H1 (cell line): Measurements from ENCODE around the gene SFXN4. TPM values are rescaled to one million over a fixed set of nuclear protein-coding genes. Genes with fewer than 3 reads are reported as not detected.

ENCODE experiments used
- CTCF ChIA-PET: fragments of 300-600 bp; sonication (Branson Sonifier 250); formaldehyde crosslinking; loops from one replicate; lab custom pipeline; 2021; ENCODE audit not compliant: partially characterized antibody; lab: Charles Lee
- POLR2A ChIA-PET: fragments of 300-600 bp; sonication (Branson Sonifier 250); formaldehyde crosslinking; loops from one replicate; lab custom pipeline; 2021; ENCODE audit warnings: inconsistent platforms; ENCODE audit not compliant: partially characterized antibody; lab: Charles Lee
- DNase-seq, 2 experiments: peaks; one replicate each; pipeline versions ENCODE4 v3.0.0 to v3.0.0-alpha.2; 2010 to 2022; ENCODE audit warnings: low spot score in 2 of 2, low read depth in 1 of 2, mixed read lengths in 1 of 2
- FAIRE-seq: peaks from 2 replicates; lab custom pipeline; 2011; peaks lifted over from hg19 to GRCh38; lab: Jason Lieb, UNC
- H2AFZ ChIP-seq: 2 replicates; pipeline ENCODE4 v1.8.1; 2012; ENCODE audit warnings: low read length, inconsistent platforms
- H2AK5ac ChIP-seq: 2 replicates; pipeline ENCODE4 v1.6.1; 2013; ENCODE audit warnings: low read depth, low read length
- H2BK120ac ChIP-seq: replicated peaks from 2 replicates; pipeline ENCODE3; 2013; ENCODE audit warnings: low read depth, low read length, inconsistent platforms
- H2BK12ac ChIP-seq: 2 replicates; pipeline ENCODE4 v1.6.1; 2013; ENCODE audit warnings: low read depth, low read length
- H2BK15ac ChIP-seq: 2 replicates; pipeline ENCODE4 v1.6.1; 2013; ENCODE audit warnings: low read length
- H2BK20ac ChIP-seq: 2 replicates; pipeline ENCODE4 v1.6.1; 2013; ENCODE audit warnings: low read length
- H2BK5ac ChIP-seq: 2 replicates; pipeline ENCODE4 v1.6.1; 2013; ENCODE audit warnings: low read depth, low read length
- H3K14ac ChIP-seq: 2 replicates; pipeline ENCODE4 v1.6.1; 2013; ENCODE audit warnings: inconsistent platforms; ENCODE audit not compliant: insufficient read length
- H3K18ac ChIP-seq: 2 replicates; pipeline ENCODE4 v1.6.1; 2013; ENCODE audit warnings: low read length; ENCODE audit errors: extremely low read depth
- H3K23ac ChIP-seq: 2 replicates; pipeline ENCODE4 v1.6.1; 2013; ENCODE audit warnings: inconsistent platforms; ENCODE audit not compliant: insufficient read length
- H3K23me2 ChIP-seq: 2 replicates; pipeline ENCODE4 v1.6.1; 2013; ENCODE audit warnings: low read depth, low read length
- H3K27ac ChIP-seq: 2 replicates; pipeline ENCODE4 v1.6.1; 2011; ENCODE audit warnings: low read depth, low read length, inconsistent platforms
- H3K27me3 ChIP-seq, 4 experiments: replicated peaks in 1 of 4; 1 replicate in 1 of 4; 2 replicates in 3 of 4; pipeline versions ENCODE4 v1.6.1 to v1.8.1; 2011 to 2013; ENCODE audit warnings: low read length in 3 of 4, mild to moderate bottlenecking in 3 of 4, inconsistent platforms in 2 of 4, mixed read lengths in 2 of 4, moderate library complexity in 1 of 4; ENCODE audit not compliant: control insufficient read depth in 3 of 4, insufficient read depth in 3 of 4; ENCODE audit errors: extremely low read depth in 1 of 4
- H3K36me3 ChIP-seq, 4 experiments: 2 replicates each; pipeline versions ENCODE4 v1.6.1 to v1.8.1; 2011 to 2013; ENCODE audit warnings: mild to moderate bottlenecking in 4 of 4, low read length in 3 of 4, moderate library complexity in 2 of 4, control low read depth in 1 of 4, inconsistent platforms in 1 of 4; ENCODE audit not compliant: insufficient read depth in 4 of 4, control insufficient read depth in 2 of 4
- H3K4ac ChIP-seq: replicated peaks from 2 replicates; pipeline ENCODE3; 2013; ENCODE audit warnings: low read length, low read depth, mixed read lengths, inconsistent platforms; ENCODE audit not compliant: insufficient read length
- H3K4me1 ChIP-seq, 4 experiments: replicated peaks in 1 of 4; 1 replicate in 1 of 4; 2 replicates in 3 of 4; pipeline versions ENCODE4 v1.6.1 to v1.8.1; 2011 to 2013; ENCODE audit warnings: low read length in 3 of 4, inconsistent platforms in 2 of 4, mixed read lengths in 1 of 4; ENCODE audit not compliant: insufficient read depth in 4 of 4, control insufficient read depth in 3 of 4
- H3K4me2 ChIP-seq, 2 experiments: 2 replicates each; pipeline versions ENCODE4 v1.6.1 to v1.8.1; 2011 to 2013; ENCODE audit warnings: low read depth in 2 of 2, low read length in 2 of 2, control low read depth in 1 of 2, inconsistent platforms in 1 of 2, mild to moderate bottlenecking in 1 of 2; ENCODE audit not compliant: insufficient read depth in 1 of 2
- H3K4me3 ChIP-seq, 4 experiments: fragments of 200-600, 300-600 bp in 1 of 4; sonication (generic), shearing (Covaris generic), sonication (Bioruptor Twin) in 1 of 4; 2 replicates each; pipeline versions ENCODE4 v1.5.1 to v1.8.1; 2011 to 2016; ENCODE audit warnings: low read length in 4 of 4, low read depth in 3 of 4, control low read depth in 2 of 4, inconsistent platforms in 2 of 4, mild to moderate bottlenecking in 2 of 4, mixed read lengths in 1 of 4, moderate library complexity in 1 of 4; ENCODE audit not compliant: insufficient read depth in 2 of 4; ENCODE audit errors: extremely low read depth in 1 of 4
- H3K56ac ChIP-seq: replicated peaks from 2 replicates; pipeline ENCODE3; 2013; ENCODE audit warnings: low read depth, mild to moderate bottlenecking, mixed read lengths, low read length, inconsistent platforms; ENCODE audit not compliant: insufficient read length
- H3K79me1 ChIP-seq: 2 replicates; pipeline ENCODE4 v1.6.1; 2013; ENCODE audit warnings: low read depth, low read length, control low read depth
- H3K79me2 ChIP-seq, 2 experiments: 2 replicates each; pipeline versions ENCODE4 v1.6.1 to v1.8.1; 2012 to 2013; ENCODE audit warnings: low read length in 2 of 2, mild to moderate bottlenecking in 2 of 2, inconsistent platforms in 1 of 2; ENCODE audit not compliant: insufficient read depth in 2 of 2, control insufficient read depth in 1 of 2
- H3K9ac ChIP-seq, 4 experiments: replicated peaks in 1 of 4; 1 replicate in 1 of 4; 2 replicates in 3 of 4; pipeline versions ENCODE4 v1.6.1 to v1.8.1; 2011 to 2013; ENCODE audit warnings: low read depth in 3 of 4, low read length in 3 of 4, control low read depth in 2 of 4, mild to moderate bottlenecking in 2 of 4, moderate library complexity in 2 of 4, inconsistent platforms in 1 of 4; ENCODE audit errors: extremely low read depth in 1 of 4
- H3K9me3 ChIP-seq, 2 experiments: 2 replicates each; pipeline versions ENCODE4 v1.6.1 to v1.8.1; 2012 to 2013; ENCODE audit warnings: mild to moderate bottlenecking in 2 of 2, moderate library complexity in 2 of 2, control low read depth in 1 of 2, inconsistent platforms in 1 of 2, low read depth in 1 of 2, low read length in 1 of 2, mixed read lengths in 1 of 2; ENCODE audit not compliant: insufficient read depth in 2 of 2
- H4K20me1 ChIP-seq, 2 experiments: replicated peaks in 1 of 2; 2 replicates each; pipeline versions ENCODE3 to v1.8.1; 2011 to 2013; ENCODE audit warnings: inconsistent platforms in 2 of 2, low read length in 2 of 2, mild to moderate bottlenecking in 1 of 2; ENCODE audit not compliant: insufficient read depth in 2 of 2, control insufficient read depth in 1 of 2
- H4K5ac ChIP-seq: 2 replicates; pipeline ENCODE4 v1.6.1; 2013; ENCODE audit warnings: low read length, low read depth, mixed read lengths, inconsistent platforms; ENCODE audit not compliant: insufficient read length
- H4K8ac ChIP-seq: 2 replicates; pipeline ENCODE4 v1.8.0; 2013; ENCODE audit warnings: mild to moderate bottlenecking, moderate library complexity, low read length, inconsistent platforms; ENCODE audit not compliant: insufficient read depth; ENCODE audit errors: extremely low read depth
- H4K91ac ChIP-seq: replicated peaks from 2 replicates; pipeline ENCODE3; 2013; ENCODE audit warnings: low read length, mixed read lengths, inconsistent platforms; ENCODE audit not compliant: insufficient read length
- PHF8 ChIP-seq: fragments of 200-600 bp; sonication (generic); conservative IDR thresholded peaks from 2 replicates; pipeline ENCODE4 v1.7.1; 2012; ENCODE audit warnings: low read depth, mild to moderate bottlenecking, inconsistent platforms, low read length, moderate library complexity
- SRF ChIP-seq: IDR thresholded peaks from 2 replicates; pipeline ENCODE4 v1.6.1; 2011; ENCODE audit warnings: mild to moderate bottlenecking, low read depth, low read length, moderate library complexity
- TAF1 ChIP-seq: IDR thresholded peaks from 2 replicates; pipeline ENCODE4 v1.6.1; 2011; ENCODE audit warnings: mild to moderate bottlenecking, low read depth, low read length
- WGBS, 2 experiments: shearing (Covaris generic) in 1 of 2; methylation state at CpG; one replicate each; pipeline versions ENCODE4 v1.1.6 to v1.1.7; 2013 to 2015; ENCODE audit warnings: low lambda C conversion rate in 2 of 2, mixed read lengths in 2 of 2, inconsistent platforms in 1 of 2, low coverage in 1 of 2, missing lambda C conversion rate in 1 of 2; ENCODE audit not compliant: insufficient replicate concordance in 2 of 2, insufficient coverage in 1 of 2, insufficient read length in 1 of 2; ENCODE audit errors: extremely low coverage in 1 of 2, missing lambda C conversion rate in 1 of 2; 5-methylcytosine and 5-hydroxymethylcytosine counted together
- polyA plus RNA-seq, 7 experiments: library from polyadenylated mRNA; depleted of rRNA in 3 of 7; stranded (reverse) in 5 of 7; unstranded in 2 of 7; fragments of >200 nt in 5 of 7; fragments of 200-250 nt in 2 of 7; gene quantifications; 1 replicate in 5 of 7; 2 replicates in 1 of 7; 4 replicates in 1 of 7; pipeline versions ENCODE4 v1.2.1 to v1.2.3, GENCODE V29; 2011 to 2013; ENCODE audit warnings: missing spikeins in 2 of 7, mixed read lengths in 2 of 7
- total RNA-seq: library from RNA; stranded (reverse); fragmentation: NEBNext Ultra II Directional; extraction: Animal tissue kit (Norgen Biotek cat#: 25700); gene quantifications from 2 replicates; pipeline ENCODE4 v1.2.1, GENCODE V29; 2021

The SFXN4 gene
- total and polyA plus RNA-seq, 2 of the 8 experiments (the other 6 are each of a cell fraction or from before 2014, with no cell fraction given): 15.4 to 21.6 TPM

DNA sequence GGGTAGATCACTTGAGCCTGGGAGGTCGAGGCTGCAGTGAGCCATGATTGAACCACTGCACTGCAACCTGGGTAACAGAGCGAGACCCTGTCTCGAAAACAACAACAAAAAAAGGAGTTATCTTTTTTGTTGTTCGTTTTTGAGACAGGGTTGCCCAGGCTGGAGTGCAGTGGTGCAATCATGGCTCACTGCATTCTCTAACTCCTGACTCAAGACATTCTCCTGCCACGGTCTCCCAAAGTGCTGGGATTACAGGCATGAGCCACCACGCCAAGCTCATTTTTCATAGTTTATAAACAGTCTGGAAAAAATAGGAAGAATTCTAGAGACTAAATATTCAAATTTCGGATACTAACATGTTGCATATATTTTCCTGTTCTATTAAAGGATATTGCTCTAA is 29.4 kb downstream of the SFXN4 start:
- Histone ChIP-seq H2AK5ac (no peak overlapping the region), H2BK20ac (no peak overlapping the region), H3K4me3 (no peak overlapping the region), H3K79me1 (no peaks in the 10 kb centered on the region), H3K4ac (no peak overlapping the region), H3K14ac (no peak overlapping the region), H3K36me3 (peaks cover 10 to 27% (median 24%) of the 10 kb centered on the region in 4 experiments; a peak in 7 of 8 replicates), H3K27me3 (no peaks in the 10 kb centered on the region), H2BK120ac (no peak overlapping the region), H3K18ac (no peak overlapping the region), H3K27ac (no peak overlapping the region), H3K23ac (no peak overlapping the region), H2BK5ac (no peak overlapping the region), H3K4me1 (no peaks in the 10 kb centered on the region), H3K23me2 (no peaks in the 10 kb centered on the region), H3K56ac (no peak overlapping the region), H4K91ac (no peak overlapping the region), H3K9ac (no peak overlapping the region), H4K20me1 (peaks cover 3 to 7% of the 10 kb centered on the region in 2 experiments), H4K8ac (no peak overlapping the region), H4K5ac (no peak overlapping the region), H3K9me3 (no peaks in the 10 kb centered on the region), H3K79me2 (no peaks in the 10 kb centered on the region), H2BK12ac (no peak overlapping the region), H2AFZ (no peak overlapping the region), H3K4me2 (no peak overlapping the region), H2BK15ac (no peak overlapping the region)
- no peak for DNase-seq
- POLR2A ChIA-PET: interaction anchor here (1.0 kb wide), 1 partner anchor 29 kb away, joined by 3 read pairs; the partner anchor contains the start of gene SFXN4
- CTCF ChIA-PET: interaction anchor here (0.7 to 1.6 kb wide), 4 partner anchors 9 to 63 kb away, joined by 3 to 5 read pairs (median 4); no protein-coding TSS in a partner anchor
- 94% methylated on average over 7 of the region's 7 CpGs; no CpG with 5 or more reads in 1 of the 2 experiments for WGBS, 2 experiments
- no peak for TF ChIP-seq PHF8
- no peak for TF ChIP-seq SRF
- TF ChIP-seq TAF1: no peak
- no peak for FAIRE-seq
